Heart right ventricle (tissue), 16 donors: ENCODE measurements around the gene TGFBR2. TPM values are rescaled to one million over a fixed set of nuclear protein-coding genes. Genes with fewer than 3 reads are reported as not detected.

Experiments used
- ATAC-seq, 8 donors: fragments of 200-7000 bp; cut with Tn5 transposase; one replicate each; pipeline ENCODE4 v1.9.1; 2020; ENCODE audit warnings: mild to moderate bottlenecking in 8 of 8, moderate library complexity in 8 of 8, moderate number of reproducible peaks in 1 of 8
- DNase-seq, 2 donors: peaks; one replicate each; pipeline ENCODE4 v3.0.0-alpha.2; 2020
- H3K27ac ChIP-seq, 10 donors: fragments of 200-600 bp; sonication (generic) in 2 of 10; one replicate each; pipeline versions ENCODE4 v1.5.0 to v1.8.0; 2020 to 2022; ENCODE audit warnings: mild to moderate bottlenecking in 3 of 10
- H3K27me3 ChIP-seq, 7 donors: fragments of 200-600 bp; one replicate each; pipeline ENCODE4 v1.8.0; 2021 to 2022; ENCODE audit warnings: mild to moderate bottlenecking in 2 of 7
- H3K36me3 ChIP-seq, 9 donors: fragments of 200-600 bp; sonication (generic) in 1 of 9; one replicate each; pipeline versions ENCODE4 v1.5.0 to v1.8.0; 2020 to 2022; ENCODE audit warnings: mild to moderate bottlenecking in 2 of 9
- H3K4me1 ChIP-seq, 9 donors: fragments of 200-600 bp; sonication (generic) in 1 of 9; one replicate each; pipeline versions ENCODE4 v1.5.0 to v1.8.0; 2020 to 2022; ENCODE audit warnings: mild to moderate bottlenecking in 4 of 9
- H3K4me3 ChIP-seq, 10 donors: fragments of 200-600 bp; sonication (generic) in 2 of 10; one replicate each; pipeline versions ENCODE4 v1.5.0 to v1.8.0; 2020 to 2022; ENCODE audit warnings: mild to moderate bottlenecking in 7 of 10, moderate library complexity in 2 of 10
- H3K9me3 ChIP-seq, 11 donors: fragments of 200-600 bp in 10 of 11; sonication (generic) in 2 of 11; one replicate each; pipeline versions ENCODE4 v1.5.0 to v1.8.0; 2013 to 2022; ENCODE audit warnings: mild to moderate bottlenecking in 2 of 11, control low read depth in 1 of 11, moderate library complexity in 1 of 11
- WGBS, 2 donors: extraction: QIAGEN DNeasy Blood & Tissue Kit; methylation state at CpG; one replicate each; pipeline ENCODE4 v1.1.7; 2013; ENCODE audit warnings: inconsistent platforms in 1 of 2; 5-methylcytosine and 5-hydroxymethylcytosine counted together
- intact Hi-C, 10 donors: fragments of 100-400 bp; cut with DNase I; formaldehyde crosslinking; loops; one replicate each; pipeline versions ENCODE4 v1.11.1 to v1.14.2; 2022
- polyA plus RNA-seq, 2 donors: library from polyadenylated mRNA; stranded (reverse); fragments of 200-250 nt; gene quantifications; one replicate each; pipeline ENCODE4 v1.2.3, GENCODE V29; 2013
- total RNA-seq, 10 donors: library from RNA; stranded (reverse); fragmentation: NEBNext Ultra II Directional in 3 of 10; extraction: Animal tissue kit (Norgen Biotek cat#: 25700) in 3 of 10; gene quantifications; one replicate each; pipeline versions ENCODE4 v1.2.1 to v1.2.4, GENCODE V29; 2021 to 2023
- TF ChIP-seq, protein P1 (sequence below), 9 donors: fragments of 200-600 bp; sonication (generic) in 2 of 9; IDR thresholded peaks; one replicate each; pipeline versions ENCODE4 v1.5.0 to v1.8.0; 2021 to 2022; ENCODE audit warnings: antibody characterized with exemption in 9 of 9, mild to moderate bottlenecking in 5 of 9, moderate library complexity in 1 of 9
- donor health status: Arrhythmogenic right ventricular cardiomyopathy.
- donor health status: ischemic (EF 13 %, LVEDD 7.1; RV severe dilation, severe dysfunction).
- donor health status: healthy with polysubstance abuse.
- donor health status: DM: no; HTN: yes; CAD: no.
- donor health status: DM: no; HTN: no; CAD: no.
- donor health status: ischemic (EF 25% LVEDD 6.9; RV normal size, moderate dysfunction).
- donor health status: ischemic (EF 25% LVEDD 5.7; RV mildly dilated, moderate dysfunction).
- donor health status: healthy.
- donor health status: DM: yes; HTN: yes; CAD: no.
- donor health status: Ischemic cardiomyopathy.
- donor health status: ischemic (EF 35%, LVEDD 5.7; RV mildly dilated, moderate dysfunction).
- donor health status: nonischemic (EF 11% LVEDD 7.7; RV severe dilation, severe dysfunction).
- donor health status: DM: yes; HTN: yes; CAD: no.
- donor health status: PGD.
- donor health status: ischemic (EF 29% LVEDD 5.4; RV normal size, mild dysfunction).
- donor health status: nonischemic (EF 23%, LVEDD 6.1; RV moderate dilation, normal function).

The TGFBR2 gene
- total and polyA plus RNA-seq, 12 donors, result 14.6 to 197 (median 82.8) TPM

DNA sequence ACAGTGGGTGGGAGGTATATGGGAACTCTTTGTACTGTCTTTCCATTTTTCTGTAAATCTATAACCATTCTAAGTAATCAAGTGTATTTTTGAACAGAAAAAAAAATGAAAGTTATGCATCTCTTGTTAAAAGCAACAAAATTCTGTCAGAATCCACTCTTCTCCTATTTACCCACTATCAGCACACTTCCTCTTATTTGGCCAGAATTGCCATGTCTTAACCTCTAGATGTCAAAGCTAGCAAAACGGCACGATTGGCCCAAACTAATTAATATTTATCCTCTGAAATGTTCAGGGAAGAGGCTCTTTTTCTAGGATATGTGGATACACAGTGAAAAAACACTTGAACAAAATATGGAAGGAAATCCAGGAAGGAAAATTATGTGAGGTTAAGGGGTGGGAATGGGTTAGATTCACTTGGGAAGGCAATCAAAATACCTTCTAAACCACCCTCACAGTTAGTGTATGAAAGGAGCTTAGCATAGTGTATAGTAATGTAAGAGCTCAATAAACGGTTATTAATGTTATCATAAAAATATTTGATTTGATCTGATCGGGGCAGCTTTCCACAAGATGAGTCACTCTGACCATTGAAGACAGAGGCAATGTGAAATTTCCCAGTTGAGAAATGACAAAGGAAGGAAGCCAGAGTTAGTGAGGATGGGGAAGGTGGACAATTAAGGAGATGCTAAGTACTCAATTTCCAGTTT, 20.1 kb upstream of the TGFBR2 start:
- 74 to 82% methylated on average over 4 of the region's 4 CpGs for WGBS, 2 donors
- peak in 3 of 8 donors; percentile 11 to 38 (median 27) for ATAC-seq
- intact Hi-C loops, result no loop called here

GRCh38 chr3:30586806-30587486, 19.5 kb upstream of the TGFBR2 start:
- Histone ChIP-seq H3K27me3 (no peaks in the 10 kb centered on the region), H3K4me1 (peaks cover 0 to 20% (median 9%) of the 10 kb centered on the region in 9 donors), H3K36me3 (no peaks in the 10 kb centered on the region), H3K27ac (peak overlapping the region in 5 of 10 donors; percentile 0 to 37 (median 28)), H3K9me3 (peaks cover 0 to 3% (median 0%) of the 10 kb centered on the region in 11 donors), H3K4me3 (no peak overlapping the region)
- intact Hi-C loops, result no loop called here
- ATAC-seq (peak in 6 of 8 donors; percentile 38 to 86 (median 68)), DNase-seq (no peak)
- 35 to 55% methylated on average over 4 of the region's 4 CpGs for WGBS, 2 donors
- TF ChIP-seq, protein P1, sequence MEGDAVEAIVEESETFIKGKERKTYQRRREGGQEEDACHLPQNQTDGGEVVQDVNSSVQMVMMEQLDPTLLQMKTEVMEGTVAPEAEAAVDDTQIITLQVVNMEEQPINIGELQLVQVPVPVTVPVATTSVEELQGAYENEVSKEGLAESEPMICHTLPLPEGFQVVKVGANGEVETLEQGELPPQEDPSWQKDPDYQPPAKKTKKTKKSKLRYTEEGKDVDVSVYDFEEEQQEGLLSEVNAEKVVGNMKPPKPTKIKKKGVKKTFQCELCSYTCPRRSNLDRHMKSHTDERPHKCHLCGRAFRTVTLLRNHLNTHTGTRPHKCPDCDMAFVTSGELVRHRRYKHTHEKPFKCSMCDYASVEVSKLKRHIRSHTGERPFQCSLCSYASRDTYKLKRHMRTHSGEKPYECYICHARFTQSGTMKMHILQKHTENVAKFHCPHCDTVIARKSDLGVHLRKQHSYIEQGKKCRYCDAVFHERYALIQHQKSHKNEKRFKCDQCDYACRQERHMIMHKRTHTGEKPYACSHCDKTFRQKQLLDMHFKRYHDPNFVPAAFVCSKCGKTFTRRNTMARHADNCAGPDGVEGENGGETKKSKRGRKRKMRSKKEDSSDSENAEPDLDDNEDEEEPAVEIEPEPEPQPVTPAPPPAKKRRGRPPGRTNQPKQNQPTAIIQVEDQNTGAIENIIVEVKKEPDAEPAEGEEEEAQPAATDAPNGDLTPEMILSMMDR (IDR thresholded peaks at IDR 0.05), result no peak

More for the DNA sequence above, 20.1 kb upstream of the TGFBR2 start:
- no peak overlapping the region for H3K4me3 ChIP-seq
- no peaks in the 10 kb centered on the region for H3K27me3 ChIP-seq
- H3K9me3 ChIP-seq, result no peaks in the 10 kb centered on the region
- peaks cover 0 to 20% (median 9%) of the 10 kb centered on the region in 9 donors for H3K4me1 ChIP-seq
- H3K36me3 ChIP-seq, result no peaks in the 10 kb centered on the region
- TF ChIP-seq, protein P1 (IDR thresholded peaks at IDR 0.05), result no peak
- no peak for DNase-seq
- peak overlapping the region in 4 of 10 donors; percentile 0 to 37 (median 20) for H3K27ac ChIP-seq

- intact Hi-C loops, result no loop called here
- Histone ChIP-seq H3K4me1 (peaks cover 0 to 20% (median 9%) of the 10 kb centered on the region in 9 donors), H3K27me3 (no peaks in the 10 kb centered on the region), H3K36me3 (no peaks in the 10 kb centered on the region), H3K9me3 (peaks cover 0 to 10% (median 0%) of the 10 kb centered on the region in 11 donors), H3K27ac (peak overlapping the region in 1 of 10 donors; percentile 13), H3K4me3 (no peak overlapping the region)
- no peak for ATAC-seq
- 77 to 82% methylated on average over 2 of the region's 2 CpGs for WGBS, 2 donors
- no peak for DNase-seq
- TF ChIP-seq, protein P1 (IDR thresholded peaks at IDR 0.05), result no peak
Measured at GRCh38 chr3:30587904-30588303, 18.5 kb upstream of the TGFBR2 start.

- no peak for ATAC-seq
- intact Hi-C loops, result loop anchor here in 2 of 10 donors (5.0 to 10.0 kb wide), 2 partner anchors 61 to 74 kb away; no protein-coding TSS in a partner anchor
Measured at GRCh38 chr3:30596152-30596551, 10.2 kb upstream of the TGFBR2 start.

More at GRCh38 chr3:30596152-30596551, 10.2 kb upstream of the TGFBR2 start:
- WGBS, 2 donors, result 95 to 98% methylated on average over 4 of the region's 4 CpGs
- no peak overlapping the region for H3K4me3 ChIP-seq
- H3K36me3 ChIP-seq, result no peaks in the 10 kb centered on the region
- H3K27ac ChIP-seq, result no peak overlapping the region
- TF ChIP-seq, protein P1 (IDR thresholded peaks at IDR 0.05), result no peak
- peaks cover 0 to 21% (median 9%) of the 10 kb centered on the region in 9 donors for H3K4me1 ChIP-seq
- no peaks in the 10 kb centered on the region for H3K27me3 ChIP-seq
- DNase-seq, result no peak
- H3K9me3 ChIP-seq, result peaks cover 0 to 21% (median 0%) of the 10 kb centered on the region in 11 donors
